Mesenchymal stem cell (in vitro differentiated cells and primary cell): Measurements from ENCODE around the gene PTK6.

Source experiments
- DNase-seq: peaks from one replicate; pipeline ENCODE4 v3.0.0-alpha.2; 2013
- H2AFZ ChIP-seq: one replicate; pipeline ENCODE4 v1.6.1; 2013; ENCODE audit warnings: low read depth, mild to moderate bottlenecking, control low read depth, inconsistent platforms, low read length, moderate library complexity
- H2AK5ac ChIP-seq: 2 replicates; pipeline ENCODE4 v1.6.1; 2013; ENCODE audit warnings: low read length, moderate library complexity, mild to moderate bottlenecking, inconsistent platforms; ENCODE audit not compliant: severe bottlenecking
- H2BK120ac ChIP-seq: one replicate; pipeline ENCODE4 v1.6.1; 2013; ENCODE audit warnings: low read depth, mild to moderate bottlenecking, inconsistent platforms, low read length, moderate library complexity
- H2BK12ac ChIP-seq, 2 experiments: one replicate each; pipeline ENCODE4 v1.6.1; 2013; ENCODE audit warnings: inconsistent platforms in 2 of 2, low read length in 2 of 2, mild to moderate bottlenecking in 2 of 2, moderate library complexity in 2 of 2, control low read depth in 1 of 2
- H2BK15ac ChIP-seq: one replicate; pipeline ENCODE4 v1.6.1; 2013; ENCODE audit warnings: mild to moderate bottlenecking, low read depth, inconsistent platforms; ENCODE audit not compliant: poor library complexity, severe bottlenecking
- H2BK5ac ChIP-seq: 2 replicates; pipeline ENCODE4 v1.6.1; 2013; ENCODE audit warnings: low read depth, mild to moderate bottlenecking, low read length, control low read depth, inconsistent platforms; ENCODE audit not compliant: poor library complexity, severe bottlenecking
- H3K14ac ChIP-seq, 2 experiments: one replicate each; pipeline ENCODE4 v1.6.1; 2013; ENCODE audit warnings: inconsistent platforms in 2 of 2, low read length in 2 of 2, control low read depth in 1 of 2, mild to moderate bottlenecking in 1 of 2, moderate library complexity in 1 of 2
- H3K18ac ChIP-seq, 2 experiments: one replicate each; pipeline ENCODE4 v1.6.1; 2013; ENCODE audit warnings: inconsistent platforms in 2 of 2, low read length in 2 of 2, control low read depth in 1 of 2, low read depth in 1 of 2, mild to moderate bottlenecking in 1 of 2
- H3K23ac ChIP-seq, 2 experiments: one replicate each; pipeline ENCODE4 v1.6.1; 2013; ENCODE audit warnings: inconsistent platforms in 2 of 2, low read length in 2 of 2, mild to moderate bottlenecking in 2 of 2, moderate library complexity in 2 of 2, control low read depth in 1 of 2
- H3K27ac ChIP-seq: 2 replicates; pipeline ENCODE4 v1.5.1; 2013; ENCODE audit warnings: mild to moderate bottlenecking, moderate library complexity, low read length, control low read depth, inconsistent platforms; ENCODE audit not compliant: poor library complexity, severe bottlenecking
- H3K27me3 ChIP-seq, 2 experiments: 2 replicates each; pipeline versions ENCODE4 v1.6.1 to v1.7.0; 2013; ENCODE audit warnings: low read length in 2 of 2, mild to moderate bottlenecking in 2 of 2, moderate library complexity in 2 of 2, control low read depth in 1 of 2, inconsistent platforms in 1 of 2; ENCODE audit not compliant: control insufficient read depth in 1 of 2, insufficient read depth in 1 of 2
- H3K36me3 ChIP-seq, 2 experiments: 2 replicates each; pipeline versions ENCODE4 v1.6.1 to v1.7.0; 2013; ENCODE audit warnings: low read length in 2 of 2, control low read depth in 1 of 2, inconsistent platforms in 1 of 2, low read depth in 1 of 2, mild to moderate bottlenecking in 1 of 2; ENCODE audit not compliant: insufficient read depth in 2 of 2, control insufficient read depth in 1 of 2
- H3K4ac ChIP-seq, 2 experiments: one replicate each; pipeline ENCODE4 v1.6.1; 2013; ENCODE audit warnings: inconsistent platforms in 2 of 2, low read length in 2 of 2, mild to moderate bottlenecking in 2 of 2, moderate library complexity in 2 of 2, control low read depth in 1 of 2, low read depth in 1 of 2
- H3K4me1 ChIP-seq: 2 replicates; pipeline ENCODE4 v1.6.1; 2013; ENCODE audit warnings: low read depth, low read length, control low read depth; ENCODE audit not compliant: control insufficient read depth, insufficient read depth
- H3K4me2 ChIP-seq: 2 replicates; pipeline ENCODE4 v1.6.1; 2013; ENCODE audit warnings: low read length, mild to moderate bottlenecking, inconsistent platforms; ENCODE audit not compliant: poor library complexity, severe bottlenecking
- H3K4me3 ChIP-seq, 2 experiments: 2 replicates each; pipeline versions ENCODE4 v1.5.1 to v1.7.0; 2013; ENCODE audit warnings: low read length in 2 of 2, mild to moderate bottlenecking in 2 of 2, control low read depth in 1 of 2, low read depth in 1 of 2; ENCODE audit not compliant: insufficient read depth in 1 of 2
- H3K79me1 ChIP-seq: replicated peaks from 2 replicates; pipeline ENCODE4 v1.6.1; 2013; ENCODE audit warnings: mild to moderate bottlenecking, control low read depth, low read length, inconsistent platforms; ENCODE audit not compliant: poor library complexity, severe bottlenecking
- H3K9ac ChIP-seq: 2 replicates; pipeline ENCODE4 v1.7.0; 2013; ENCODE audit warnings: mild to moderate bottlenecking, low read length, moderate library complexity
- H3K9me3 ChIP-seq: 2 replicates; pipeline ENCODE4 v1.7.0; 2013; ENCODE audit warnings: mild to moderate bottlenecking, low read length; ENCODE audit not compliant: control insufficient read depth
- H4K8ac ChIP-seq: one replicate; pipeline ENCODE4 v1.6.1; 2013; ENCODE audit warnings: inconsistent platforms, mild to moderate bottlenecking, low read length, moderate library complexity
- H4K91ac ChIP-seq: one replicate; pipeline ENCODE4 v1.6.1; 2013; ENCODE audit warnings: mild to moderate bottlenecking, low read length, inconsistent platforms
- WGBS: methylation state at CpG from one replicate; pipeline ENCODE4 v1.1.7; 2013; ENCODE audit warnings: mixed read lengths; 5-methylcytosine and 5-hydroxymethylcytosine counted together

PTK6 gene

GRCh38 chr20:63520934-63521601, 16.1 kb downstream of the PTK6 start:
- H2AFZ ChIP-seq, result no peak overlapping the region
- under 1% methylated on average over 58 of the region's 68 CpGs for WGBS
- no peak overlapping the region for H3K27ac ChIP-seq
- H3K9ac ChIP-seq, result peak overlapping the region; percentile 91
- peak overlapping the region in 1 of 2 experiments; percentile 100 for H3K23ac ChIP-seq
- peak overlapping the region; percentile 63 for H2BK15ac ChIP-seq
- peak overlapping the region; percentile 31 for H4K8ac ChIP-seq
- peak overlapping the region; percentile 66 to 67 for H3K18ac ChIP-seq
- peak overlapping the region; percentile 69 to 86 for H3K14ac ChIP-seq
- H3K79me1 ChIP-seq, result peaks cover 23% of the 10 kb centered on the region
- peaks cover 31% of the 10 kb centered on the region for H3K4me1 ChIP-seq
- H3K36me3 ChIP-seq, result peaks cover 19 to 33% of the 10 kb centered on the region in 2 experiments
- H3K4ac ChIP-seq, result peak overlapping the region; percentile 9 to 15
- H2BK120ac ChIP-seq, result peak overlapping the region; percentile 94
- H3K4me2 ChIP-seq, result peak overlapping the region; percentile 97
- peak; percentile 58 for DNase-seq
- H2AK5ac ChIP-seq, result no peak overlapping the region
- H3K27me3 ChIP-seq, result peaks cover 0 to 26% of the 10 kb centered on the region in 2 experiments
- H3K4me3 ChIP-seq, result peak overlapping the region; percentile 90 to 94
- H2BK5ac ChIP-seq, result peak overlapping the region; percentile 75
- peak overlapping the region; percentile 94 for H4K91ac ChIP-seq
- no peak overlapping the region for H2BK12ac ChIP-seq
- no peaks in the 10 kb centered on the region for H3K9me3 ChIP-seq

DNA sequence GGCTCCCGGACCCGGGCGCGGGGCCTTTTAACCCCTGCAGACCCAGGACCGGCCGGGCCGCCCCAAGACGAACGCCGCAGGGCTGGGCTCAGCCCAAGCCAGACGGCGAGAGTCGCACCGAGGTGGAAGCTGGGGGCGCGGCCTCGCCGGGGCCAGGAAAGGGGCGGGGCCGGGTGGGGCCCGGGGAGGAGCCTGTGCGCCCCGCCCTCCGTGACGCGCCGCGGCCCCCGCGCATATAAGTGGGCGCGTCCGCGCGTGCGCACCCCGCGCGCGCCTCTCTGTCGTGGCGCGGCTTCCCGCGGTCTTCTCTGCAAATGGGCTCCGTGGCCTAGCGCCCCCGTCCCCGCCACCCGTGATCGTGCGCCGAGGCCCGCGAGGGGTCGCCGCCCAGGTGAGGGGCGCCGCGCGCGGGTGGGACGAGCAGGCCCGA, 16.7 kb downstream of the PTK6 start, which contains the start of gene PPDPF:
Gene PPDPF, plus strand, starts transcription at position 262 of the 430 bp plus-strand sequence. CDS start 544 bp downstream, outside the sequence.
- H3K14ac ChIP-seq, result peak within 1 kb of the TSS; percentile 69 to 86
- under 1% methylated on average over 41 of the region's 64 CpGs for WGBS
- peak within 1 kb of the TSS; percentile 9 to 15 for H3K4ac ChIP-seq
- peak within 1 kb of the TSS; percentile 74 to 89 for H3K18ac ChIP-seq
- H3K23ac ChIP-seq, result peak within 1 kb of the TSS in 1 of 2 experiments; percentile 100
- H2AK5ac ChIP-seq, result no peak within 1 kb of the TSS
- H2BK5ac ChIP-seq, result peak within 1 kb of the TSS; percentile 75
- peak within 1 kb of the TSS; percentile 94 for H2BK120ac ChIP-seq
- H3K27me3 ChIP-seq, result peaks cover 0 to 29% of the 10 kb centered on the region in 2 experiments
- H3K9me3 ChIP-seq, result no peaks in the 10 kb centered on the region
- DNase-seq, result peak; percentile 72
- H4K8ac ChIP-seq, result peak within 1 kb of the TSS; percentile 69
- H3K36me3 ChIP-seq, result peaks cover 19 to 33% of the 10 kb centered on the region in 2 experiments
- peak within 1 kb of the TSS; percentile 36 for H2AFZ ChIP-seq
- peak within 1 kb of the TSS in 1 of 2 experiments; percentile 64 for H2BK12ac ChIP-seq
- peak within 1 kb of the TSS; percentile 97 for H3K4me2 ChIP-seq
- H3K79me1 ChIP-seq, result peaks cover 23% of the 10 kb centered on the region
- peak within 1 kb of the TSS; percentile 85 for H2BK15ac ChIP-seq
- H4K91ac ChIP-seq, result peak within 1 kb of the TSS; percentile 94
- H3K4me3 ChIP-seq, result peak within 1 kb of the TSS; percentile 90 to 94
- H3K4me1 ChIP-seq, result peaks cover 30% of the 10 kb centered on the region
- no peak within 1 kb of the TSS for H3K27ac ChIP-seq
- peak within 1 kb of the TSS; percentile 91 for H3K9ac ChIP-seq

DNA sequence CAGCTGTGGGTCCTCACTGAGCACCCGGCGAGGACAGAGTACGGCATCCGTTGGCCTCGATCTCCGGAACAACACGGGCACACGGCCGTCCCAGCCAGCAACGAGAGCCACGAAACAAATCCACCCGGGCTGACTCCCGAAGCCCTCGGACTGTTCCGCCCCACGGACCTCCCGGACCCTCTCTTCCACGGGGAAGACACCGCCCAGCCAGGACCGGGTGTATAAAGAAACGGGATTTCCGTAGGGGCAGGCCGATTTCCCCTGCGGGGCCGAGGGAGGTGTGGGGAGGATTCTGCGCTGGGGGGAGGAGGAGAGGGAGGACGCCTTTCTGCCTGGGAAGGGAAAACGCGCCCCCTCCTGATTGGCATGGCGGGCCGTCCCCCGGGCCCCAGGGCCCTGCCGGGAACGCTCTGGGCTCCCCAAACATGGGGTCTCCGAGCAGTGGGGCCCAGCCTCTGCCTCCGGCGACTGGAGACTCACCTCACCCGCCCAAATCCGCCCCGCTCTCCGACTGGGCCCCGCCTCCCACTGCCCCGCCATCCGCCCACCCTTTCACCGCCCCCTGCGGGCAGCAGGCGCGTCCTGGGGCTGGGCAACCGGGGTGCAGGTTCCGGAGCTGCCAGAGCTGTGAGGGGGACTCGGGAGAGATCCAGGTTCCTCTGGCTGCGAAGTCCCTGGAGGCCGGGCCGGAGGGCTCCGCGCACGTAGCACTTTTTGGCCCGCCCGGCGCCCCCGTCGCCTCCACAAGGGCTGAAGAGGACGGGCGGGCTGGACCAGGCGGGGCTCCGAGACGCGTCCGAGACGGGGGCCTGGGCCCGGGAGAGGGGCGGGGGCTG, 17.3 kb downstream of the PTK6 start:
- Histone ChIP-seq H2BK120ac (peak overlapping the region; percentile 62), H2AFZ (peak overlapping the region; percentile 61), H3K36me3 (peaks cover 19 to 33% of the 10 kb centered on the region in 2 experiments), H2BK15ac (peak overlapping the region; percentile 85), H3K4me1 (peaks cover 30% of the 10 kb centered on the region), H3K9me3 (no peaks in the 10 kb centered on the region), H3K4me3 (peak overlapping the region; percentile 90 to 94), H3K4me2 (peak overlapping the region; percentile 79), H3K23ac (no peak overlapping the region), H3K9ac (peak overlapping the region; percentile 91), H3K27me3 (peaks cover 0 to 31% of the 10 kb centered on the region in 2 experiments), H2AK5ac (no peak overlapping the region), H2BK5ac (peak overlapping the region; percentile 26), H2BK12ac (peak overlapping the region in 1 of 2 experiments; percentile 64), H3K14ac (peak overlapping the region in 1 of 2 experiments; percentile 82), H3K4ac (peak overlapping the region in 1 of 2 experiments; percentile 53), H3K27ac (no peak overlapping the region), H4K91ac (peak overlapping the region; percentile 28), H3K79me1 (peaks cover 23% of the 10 kb centered on the region), H4K8ac (peak overlapping the region; percentile 69), H3K18ac (peak overlapping the region; percentile 74 to 89)
- DNase-seq, result peak; percentile 66
- WGBS, result 10% methylated on average over 65 of the region's 72 CpGs
